Muscle layer of duodenum (tissue), 2 donors: ENCODE measurements around the gene SLC38A10.
A peak's percentile ranks its signal among the peaks of the same experiment; 100 is the strongest.

Experiments
- H3K27ac ChIP-seq: one replicate; pipeline ENCODE4 v1.7.0; 2013; ENCODE audit warnings: mild to moderate bottlenecking, low read length
- H3K27me3 ChIP-seq: one replicate; pipeline ENCODE4 v1.7.0; 2013; ENCODE audit warnings: low read depth, mild to moderate bottlenecking, control low read depth, low read length
- H3K36me3 ChIP-seq, 2 donors: one replicate each; pipeline ENCODE4 v1.7.0; 2013; ENCODE audit warnings: low read length in 2 of 2, control low read depth in 1 of 2, mild to moderate bottlenecking in 1 of 2; ENCODE audit not compliant: insufficient read depth in 2 of 2, control insufficient read depth in 1 of 2
- H3K4me1 ChIP-seq, 2 donors: one replicate each; pipeline ENCODE4 v1.7.0; 2013; ENCODE audit warnings: low read length in 2 of 2, mild to moderate bottlenecking in 2 of 2, control low read depth in 1 of 2, moderate library complexity in 1 of 2; ENCODE audit not compliant: insufficient read depth in 2 of 2, control insufficient read depth in 1 of 2
- H3K4me3 ChIP-seq, 2 donors: one replicate each; pipeline ENCODE4 v1.7.0; 2013; ENCODE audit warnings: low read length in 2 of 2, low read depth in 1 of 2, mild to moderate bottlenecking in 1 of 2
- H3K9me3 ChIP-seq, 2 donors: one replicate each; pipeline ENCODE4 v1.7.0; 2013; ENCODE audit warnings: low read length in 2 of 2, control low read depth in 1 of 2, mild to moderate bottlenecking in 1 of 2; ENCODE audit not compliant: control insufficient read depth in 1 of 2
- donor health status: healthy.

SLC38A10 gene

DNA sequence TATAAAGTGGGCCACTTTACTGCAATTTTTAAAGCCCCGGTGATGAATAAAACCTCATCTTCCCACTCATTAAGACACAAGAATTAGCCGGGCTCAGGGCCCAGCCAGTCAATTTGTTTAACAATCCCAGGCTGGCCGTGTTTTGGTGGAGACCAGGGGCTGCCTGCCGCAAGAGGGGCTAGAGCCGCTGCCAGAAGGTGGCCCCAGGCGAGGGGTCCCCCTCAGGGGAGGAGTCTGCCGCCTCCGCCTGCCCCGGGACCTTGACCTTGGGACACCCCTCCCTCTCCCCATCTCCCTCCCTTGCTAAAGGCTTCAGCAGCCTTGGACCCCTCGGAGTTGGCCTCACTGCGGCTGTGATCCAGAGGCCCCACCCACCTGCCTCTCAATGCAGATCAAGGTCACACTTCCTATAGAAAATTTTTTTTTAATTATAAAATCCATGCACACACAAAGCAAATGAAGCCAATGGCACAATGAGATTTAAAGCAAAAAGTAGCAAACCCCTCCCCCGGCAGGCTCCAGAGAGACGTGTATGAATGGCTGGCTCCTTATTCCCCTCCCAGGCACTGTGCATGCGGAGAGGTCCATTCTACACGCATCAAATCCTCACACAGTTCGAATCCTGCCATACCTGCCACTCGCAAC, 23.0 kb upstream of the SLC38A10 start:
- no peaks in the 10 kb centered on the region for H3K4me1 ChIP-seq
- no peak overlapping the region for H3K4me3 ChIP-seq
- no peaks in the 10 kb centered on the region for H3K9me3 ChIP-seq
- no peaks in the 10 kb centered on the region for H3K27me3 ChIP-seq
- no peaks in the 10 kb centered on the region for H3K36me3 ChIP-seq
- no peak overlapping the region for H3K27ac ChIP-seq

DNA sequence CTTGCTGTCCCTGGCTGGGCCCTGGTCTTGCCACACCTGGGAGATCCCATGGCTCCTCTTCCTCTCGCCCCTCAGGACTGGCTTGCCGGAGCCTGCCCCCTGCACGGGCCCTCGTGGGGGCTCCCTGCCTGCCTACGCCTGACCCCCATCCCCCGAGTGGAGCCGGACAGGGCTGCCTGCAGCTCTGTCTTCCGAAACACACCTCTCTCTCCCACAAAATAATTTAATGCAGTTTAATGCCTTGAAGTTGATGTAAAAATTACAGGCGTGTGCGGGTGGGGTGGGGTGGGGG, 22.4 kb upstream of the SLC38A10 start:
- no peak overlapping the region for H3K27ac ChIP-seq
- H3K4me1 ChIP-seq: no peaks in the 10 kb centered on the region
- H3K27me3 ChIP-seq: no peaks in the 10 kb centered on the region
- H3K36me3 ChIP-seq: no peaks in the 10 kb centered on the region
- H3K4me3 ChIP-seq: no peak overlapping the region
- H3K9me3 ChIP-seq: no peaks in the 10 kb centered on the region

DNA sequence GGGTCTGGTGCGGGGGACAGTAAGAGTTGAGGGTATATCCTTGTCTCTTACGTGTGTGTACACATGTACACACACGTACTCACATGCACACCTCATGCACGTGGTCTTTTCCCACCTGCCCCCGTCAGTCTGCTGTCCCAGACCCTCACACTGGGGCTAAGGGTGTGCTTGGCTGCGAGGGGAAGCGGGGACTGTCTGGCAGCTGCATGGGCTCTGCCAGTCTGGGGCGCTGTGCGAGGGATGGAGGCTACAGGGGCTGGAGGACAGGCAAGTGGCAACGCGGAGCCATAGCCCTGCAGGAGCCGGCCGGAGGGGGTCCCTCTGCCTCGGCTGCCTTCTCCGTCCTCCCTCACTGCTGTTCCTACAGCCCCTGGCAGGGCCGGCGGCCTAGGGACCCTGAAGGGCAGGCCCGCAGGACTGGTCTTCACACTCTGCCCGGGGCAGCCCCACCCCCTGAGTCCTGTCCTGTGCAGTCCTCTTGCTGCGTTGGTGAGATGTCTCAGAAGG, 20.8 kb upstream of the SLC38A10 start:
- Histone ChIP-seq H3K9me3 (no peaks in the 10 kb centered on the region), H3K27ac (no peak overlapping the region), H3K36me3 (no peaks in the 10 kb centered on the region), H3K27me3 (no peaks in the 10 kb centered on the region), H3K4me1 (no peaks in the 10 kb centered on the region), H3K4me3 (no peak overlapping the region)

DNA sequence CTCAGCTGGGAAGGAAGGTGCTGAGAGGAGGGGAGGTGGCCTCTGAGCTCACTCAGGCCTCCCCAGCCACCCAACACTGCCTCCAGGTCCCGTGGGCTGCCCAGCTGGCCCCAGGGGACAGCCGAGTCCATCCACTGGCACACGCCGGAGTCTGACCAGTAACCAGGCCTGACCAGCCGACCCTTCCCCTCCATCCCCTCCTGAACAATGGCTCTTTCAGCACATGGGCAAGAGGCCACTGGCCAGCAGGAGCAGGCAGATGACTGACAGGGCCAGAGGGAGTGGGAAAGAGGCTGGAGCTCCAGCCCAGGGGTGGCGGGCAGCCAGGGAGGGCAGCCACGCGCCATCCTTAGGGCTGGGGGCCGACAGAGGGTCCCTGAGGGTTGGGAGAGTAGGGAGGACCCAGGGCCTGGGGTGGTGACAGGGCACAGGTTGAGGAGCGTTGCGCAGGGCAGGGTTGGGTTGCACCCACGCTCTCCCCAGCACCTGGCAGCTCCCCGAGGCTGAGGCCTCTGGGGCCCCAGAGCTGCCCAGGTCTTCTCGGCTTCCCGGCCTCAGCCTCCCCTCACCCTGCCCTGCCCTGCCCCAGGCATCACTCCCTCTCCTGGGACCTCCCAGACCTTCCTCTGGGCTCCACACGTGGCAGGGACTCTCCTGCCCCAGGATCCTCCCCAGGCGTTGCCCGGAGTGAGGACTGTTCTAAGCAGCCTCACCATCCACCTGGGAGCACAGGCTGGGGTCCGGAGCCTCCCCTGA, 20.2 kb upstream of the SLC38A10 start:
- no peaks in the 10 kb centered on the region for H3K36me3 ChIP-seq
- H3K9me3 ChIP-seq: no peaks in the 10 kb centered on the region
- no peaks in the 10 kb centered on the region for H3K4me1 ChIP-seq
- no peaks in the 10 kb centered on the region for H3K27me3 ChIP-seq
- no peak overlapping the region for H3K27ac ChIP-seq
- no peak overlapping the region for H3K4me3 ChIP-seq

DNA sequence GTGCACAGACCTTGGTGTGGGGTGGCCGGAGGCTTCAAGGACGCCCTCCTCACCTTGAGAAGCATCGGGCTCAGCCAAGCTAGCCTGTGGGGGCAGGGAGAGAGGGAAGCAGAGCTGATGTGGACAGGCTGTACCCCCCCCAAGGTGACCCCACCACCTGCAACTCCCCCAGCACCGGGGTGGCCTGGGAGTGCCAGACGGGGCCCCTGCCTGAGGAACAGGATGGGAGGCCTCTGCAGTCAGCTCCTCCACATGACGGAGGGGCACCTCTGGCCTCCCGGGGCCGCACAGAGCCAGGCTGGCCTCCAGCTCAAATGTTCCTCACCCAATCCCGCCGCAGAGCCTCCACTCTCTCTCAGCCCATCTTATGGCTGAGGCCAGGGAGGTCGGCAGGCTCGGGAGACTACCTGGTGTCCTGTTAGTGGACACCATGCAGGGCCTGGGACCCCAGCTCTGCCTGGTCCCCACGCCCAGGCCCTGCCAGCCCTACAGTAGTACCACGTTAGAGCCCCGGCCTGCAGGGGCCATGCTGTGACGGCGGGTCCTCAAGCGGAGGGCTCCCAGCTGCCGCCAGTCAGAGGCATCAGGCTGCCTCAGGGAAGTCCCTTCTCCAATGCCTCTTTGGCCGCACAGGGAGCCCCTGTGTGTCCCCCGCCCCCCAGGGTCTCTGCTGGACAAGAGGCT, 19.4 kb upstream of the SLC38A10 start:
- Histone ChIP-seq H3K27ac (no peak overlapping the region), H3K9me3 (no peaks in the 10 kb centered on the region), H3K4me3 (no peak overlapping the region), H3K36me3 (no peaks in the 10 kb centered on the region), H3K27me3 (no peaks in the 10 kb centered on the region), H3K4me1 (peaks cover 3 to 7% of the 10 kb centered on the region in 2 donors)

DNA sequence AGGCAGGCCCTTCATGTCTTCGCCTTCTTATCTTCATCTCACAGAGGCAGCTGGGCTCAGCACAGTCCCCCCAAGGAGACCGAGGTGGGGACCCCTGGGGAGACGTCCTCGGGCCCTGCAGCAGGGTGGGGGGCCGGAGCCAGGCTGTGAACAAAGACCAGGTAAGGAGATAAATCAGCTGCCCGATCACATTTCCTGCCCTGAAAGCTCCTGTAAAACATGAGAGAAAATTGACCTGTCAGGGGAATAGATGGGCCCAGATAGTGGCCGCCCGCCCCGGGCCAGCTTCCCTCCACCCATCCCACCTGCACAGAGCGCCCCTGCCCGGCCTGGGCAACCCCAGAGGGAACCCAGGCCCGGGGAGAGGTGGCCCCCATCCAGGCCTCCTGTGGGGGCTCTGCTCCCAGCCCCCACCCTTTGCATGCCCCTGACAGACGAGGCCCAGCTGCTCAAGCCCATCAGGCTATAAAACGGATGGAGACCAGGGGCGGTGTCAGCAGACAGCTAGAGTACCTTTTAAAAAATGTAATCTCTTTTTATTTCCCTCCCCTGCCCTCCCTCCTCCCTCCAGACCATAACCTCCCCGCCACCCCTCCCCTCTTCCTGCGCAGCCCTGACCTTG, 18.8 kb upstream of the SLC38A10 start:
- Histone ChIP-seq H3K4me1 (peaks cover 3 to 14% of the 10 kb centered on the region in 2 donors), H3K9me3 (no peaks in the 10 kb centered on the region), H3K4me3 (no peak overlapping the region), H3K27me3 (no peaks in the 10 kb centered on the region), H3K36me3 (no peaks in the 10 kb centered on the region), H3K27ac (no peak overlapping the region)

DNA sequence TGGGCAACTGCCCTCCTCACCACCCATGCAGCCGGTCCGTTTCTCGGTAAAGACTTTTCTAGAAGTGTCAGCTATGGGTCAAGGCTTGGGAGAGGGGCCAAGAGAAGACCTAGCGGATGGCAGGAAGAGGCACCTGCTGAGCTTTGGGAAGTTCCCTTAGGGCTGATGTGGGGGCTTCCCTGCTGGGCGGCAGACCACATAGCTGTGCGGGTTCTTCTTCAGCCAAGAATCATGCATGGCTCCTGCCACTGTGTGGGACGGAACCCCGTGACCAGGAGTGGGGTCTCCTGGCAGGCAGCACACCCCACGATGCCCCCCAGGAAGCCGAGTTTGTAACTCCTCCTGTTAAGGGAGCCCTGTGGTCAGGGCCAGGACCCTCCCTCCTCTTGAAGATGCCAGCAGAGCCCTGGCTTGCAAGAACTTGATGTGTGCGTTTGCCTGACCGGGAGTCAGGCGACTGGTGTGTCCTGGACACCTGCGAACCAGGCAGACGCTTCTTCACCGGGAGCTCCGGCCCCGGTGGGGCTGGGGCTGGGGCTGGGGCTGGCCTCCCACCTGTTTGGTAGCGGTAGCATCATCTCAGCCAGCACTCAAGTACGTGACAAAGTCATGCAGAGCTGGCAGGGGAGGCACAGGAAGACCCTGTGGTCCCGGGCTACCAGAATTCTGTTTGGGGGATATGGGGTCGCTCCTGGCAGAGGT, 17.7 kb upstream of the SLC38A10 start:
- H3K36me3 ChIP-seq: no peaks in the 10 kb centered on the region
- no peaks in the 10 kb centered on the region for H3K27me3 ChIP-seq
- no peaks in the 10 kb centered on the region for H3K9me3 ChIP-seq
- peaks cover 3 to 15% of the 10 kb centered on the region in 2 donors for H3K4me1 ChIP-seq
- no peak overlapping the region for H3K27ac ChIP-seq
- no peak overlapping the region for H3K4me3 ChIP-seq

DNA sequence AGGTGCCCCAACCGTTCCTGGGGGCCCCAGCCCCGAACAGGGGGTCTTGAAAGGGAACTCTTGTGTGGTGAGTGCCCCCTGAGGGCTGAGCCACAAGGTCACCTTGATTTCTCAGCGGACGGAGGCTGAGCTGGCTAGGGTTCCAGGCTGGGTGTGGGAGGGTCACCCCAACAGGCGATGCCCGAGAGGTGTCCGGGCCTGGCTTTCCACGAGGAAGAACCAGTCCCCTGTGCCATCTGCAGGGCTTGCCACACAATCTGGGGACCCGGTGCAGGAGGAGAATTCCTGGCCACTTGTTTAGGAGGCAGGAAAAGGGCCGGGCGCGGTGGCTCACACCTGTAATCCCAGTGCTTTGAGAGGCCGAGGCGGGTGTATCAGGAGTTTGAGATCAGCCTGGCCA, 16.8 kb upstream of the SLC38A10 start:
- Histone ChIP-seq H3K4me1 (peaks cover 3 to 15% of the 10 kb centered on the region in 2 donors), H3K27ac (no peak overlapping the region), H3K9me3 (no peaks in the 10 kb centered on the region), H3K27me3 (no peaks in the 10 kb centered on the region), H3K36me3 (no peaks in the 10 kb centered on the region), H3K4me3 (no peak overlapping the region)

DNA sequence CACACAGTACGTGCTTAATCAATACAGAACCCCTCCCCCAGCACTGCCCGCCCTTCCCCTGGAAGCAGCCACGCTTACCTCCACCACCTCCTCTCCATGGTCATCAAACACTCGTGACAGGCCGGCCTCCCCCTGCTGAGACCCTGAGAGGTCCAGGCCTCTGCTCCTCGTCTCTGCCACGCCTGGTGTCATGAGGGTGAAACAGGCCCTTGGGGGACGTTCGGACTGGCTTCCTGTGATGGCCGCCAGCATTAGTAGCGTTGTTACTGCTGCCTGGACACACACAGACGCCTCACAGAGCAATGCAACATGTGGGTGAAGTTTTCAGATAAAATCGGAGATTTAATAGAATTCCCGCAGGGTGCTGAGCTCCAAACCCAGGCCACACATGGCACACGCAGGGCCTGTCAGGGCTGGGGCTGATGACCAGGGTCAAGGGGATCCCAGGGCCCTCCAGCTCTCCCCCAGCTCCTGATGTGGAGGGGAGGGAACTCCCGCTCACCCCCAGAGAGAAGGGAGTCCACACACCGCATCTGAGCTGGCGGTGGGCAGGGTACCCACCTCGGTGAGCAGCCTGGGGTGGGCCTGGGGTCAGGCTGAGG, 15.9 kb upstream of the SLC38A10 start:
- H3K36me3 ChIP-seq: no peaks in the 10 kb centered on the region
- no peak overlapping the region for H3K4me3 ChIP-seq
- H3K9me3 ChIP-seq: no peaks in the 10 kb centered on the region
- no peaks in the 10 kb centered on the region for H3K27me3 ChIP-seq
- H3K27ac ChIP-seq: no peak overlapping the region
- H3K4me1 ChIP-seq: peaks cover 3 to 15% of the 10 kb centered on the region in 2 donors

DNA sequence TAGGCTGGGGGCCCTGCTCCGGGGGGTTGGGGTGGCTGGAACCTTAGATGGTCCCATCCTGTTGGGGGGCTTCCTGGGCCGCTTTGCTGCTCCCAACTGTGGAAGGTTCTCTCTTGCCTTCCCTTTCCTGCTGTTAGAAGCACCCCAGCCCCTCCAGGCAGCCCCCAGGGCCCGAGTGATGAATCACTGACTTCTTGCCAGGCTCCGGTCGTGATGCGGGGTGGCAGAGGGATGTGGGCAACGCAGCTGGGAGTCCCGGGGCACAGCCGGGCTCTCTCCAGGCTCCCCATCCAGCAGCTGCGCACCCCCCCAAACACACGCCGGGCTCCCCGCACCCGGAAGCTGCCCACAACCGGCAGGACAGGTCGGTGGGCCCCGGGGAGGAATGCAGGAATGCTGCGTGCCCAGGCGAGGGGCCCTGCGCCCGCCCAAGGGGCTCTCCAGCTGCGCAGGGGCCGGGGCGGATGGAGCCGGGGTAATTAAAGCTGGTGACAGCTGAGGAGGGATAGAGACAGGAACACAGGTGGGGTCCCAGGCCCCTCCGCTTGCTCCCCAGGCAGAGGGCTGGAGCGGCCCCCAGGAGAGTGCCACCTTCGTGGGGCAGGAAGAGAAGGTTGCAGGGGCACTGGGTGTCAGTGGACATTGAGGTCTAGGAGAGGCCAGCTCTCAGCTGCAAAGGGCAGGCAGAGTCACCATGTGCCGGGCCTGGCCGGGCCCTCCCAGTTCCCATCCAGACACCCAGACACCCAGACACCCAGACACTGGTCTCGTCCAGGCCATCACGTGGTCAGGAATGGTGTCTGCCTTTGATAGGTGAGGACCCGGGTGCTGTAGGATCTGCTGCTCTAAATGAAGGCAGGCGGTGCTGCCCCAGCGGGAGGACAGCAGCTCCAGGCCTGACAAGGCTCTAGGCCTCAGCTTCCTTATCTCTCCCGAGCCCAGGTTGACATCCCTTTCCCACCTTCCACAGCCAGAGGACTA, 15.0 kb upstream of the SLC38A10 start:
- H3K4me1 ChIP-seq: peaks cover 3 to 15% of the 10 kb centered on the region in 2 donors
- H3K4me3 ChIP-seq: peak overlapping the region; percentile 36 to 44
- no peaks in the 10 kb centered on the region for H3K27me3 ChIP-seq
- H3K9me3 ChIP-seq: no peaks in the 10 kb centered on the region
- peak overlapping the region; percentile 63 for H3K27ac ChIP-seq
- H3K36me3 ChIP-seq: no peaks in the 10 kb centered on the region
